Measurements from ENCODE around the gene IL26.

DNA sequence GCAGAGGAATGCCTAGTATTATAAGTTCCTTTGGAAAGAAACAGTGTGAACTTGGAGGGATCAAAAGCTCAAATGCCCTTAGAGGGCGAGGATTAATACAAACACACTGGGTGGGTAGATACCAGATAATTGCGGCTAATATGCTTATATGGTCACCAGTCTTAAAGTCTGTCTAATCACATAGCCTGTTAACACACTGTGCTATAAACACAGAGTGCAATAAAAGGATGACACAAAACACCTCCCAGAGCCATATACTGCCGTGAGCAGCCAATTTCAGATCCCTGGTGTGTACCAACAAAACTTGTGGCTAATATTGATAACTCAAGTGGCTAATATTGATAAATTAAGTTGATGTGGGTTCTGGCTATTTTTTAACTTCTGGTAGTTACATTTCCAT lies 1.7 kb upstream of the IL26 start:
- TF ChIP-seq, protein P1, sequence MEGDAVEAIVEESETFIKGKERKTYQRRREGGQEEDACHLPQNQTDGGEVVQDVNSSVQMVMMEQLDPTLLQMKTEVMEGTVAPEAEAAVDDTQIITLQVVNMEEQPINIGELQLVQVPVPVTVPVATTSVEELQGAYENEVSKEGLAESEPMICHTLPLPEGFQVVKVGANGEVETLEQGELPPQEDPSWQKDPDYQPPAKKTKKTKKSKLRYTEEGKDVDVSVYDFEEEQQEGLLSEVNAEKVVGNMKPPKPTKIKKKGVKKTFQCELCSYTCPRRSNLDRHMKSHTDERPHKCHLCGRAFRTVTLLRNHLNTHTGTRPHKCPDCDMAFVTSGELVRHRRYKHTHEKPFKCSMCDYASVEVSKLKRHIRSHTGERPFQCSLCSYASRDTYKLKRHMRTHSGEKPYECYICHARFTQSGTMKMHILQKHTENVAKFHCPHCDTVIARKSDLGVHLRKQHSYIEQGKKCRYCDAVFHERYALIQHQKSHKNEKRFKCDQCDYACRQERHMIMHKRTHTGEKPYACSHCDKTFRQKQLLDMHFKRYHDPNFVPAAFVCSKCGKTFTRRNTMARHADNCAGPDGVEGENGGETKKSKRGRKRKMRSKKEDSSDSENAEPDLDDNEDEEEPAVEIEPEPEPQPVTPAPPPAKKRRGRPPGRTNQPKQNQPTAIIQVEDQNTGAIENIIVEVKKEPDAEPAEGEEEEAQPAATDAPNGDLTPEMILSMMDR (IDR thresholded peaks at IDR 0.05) = no peak
- TF ChIP-seq, protein P2, sequence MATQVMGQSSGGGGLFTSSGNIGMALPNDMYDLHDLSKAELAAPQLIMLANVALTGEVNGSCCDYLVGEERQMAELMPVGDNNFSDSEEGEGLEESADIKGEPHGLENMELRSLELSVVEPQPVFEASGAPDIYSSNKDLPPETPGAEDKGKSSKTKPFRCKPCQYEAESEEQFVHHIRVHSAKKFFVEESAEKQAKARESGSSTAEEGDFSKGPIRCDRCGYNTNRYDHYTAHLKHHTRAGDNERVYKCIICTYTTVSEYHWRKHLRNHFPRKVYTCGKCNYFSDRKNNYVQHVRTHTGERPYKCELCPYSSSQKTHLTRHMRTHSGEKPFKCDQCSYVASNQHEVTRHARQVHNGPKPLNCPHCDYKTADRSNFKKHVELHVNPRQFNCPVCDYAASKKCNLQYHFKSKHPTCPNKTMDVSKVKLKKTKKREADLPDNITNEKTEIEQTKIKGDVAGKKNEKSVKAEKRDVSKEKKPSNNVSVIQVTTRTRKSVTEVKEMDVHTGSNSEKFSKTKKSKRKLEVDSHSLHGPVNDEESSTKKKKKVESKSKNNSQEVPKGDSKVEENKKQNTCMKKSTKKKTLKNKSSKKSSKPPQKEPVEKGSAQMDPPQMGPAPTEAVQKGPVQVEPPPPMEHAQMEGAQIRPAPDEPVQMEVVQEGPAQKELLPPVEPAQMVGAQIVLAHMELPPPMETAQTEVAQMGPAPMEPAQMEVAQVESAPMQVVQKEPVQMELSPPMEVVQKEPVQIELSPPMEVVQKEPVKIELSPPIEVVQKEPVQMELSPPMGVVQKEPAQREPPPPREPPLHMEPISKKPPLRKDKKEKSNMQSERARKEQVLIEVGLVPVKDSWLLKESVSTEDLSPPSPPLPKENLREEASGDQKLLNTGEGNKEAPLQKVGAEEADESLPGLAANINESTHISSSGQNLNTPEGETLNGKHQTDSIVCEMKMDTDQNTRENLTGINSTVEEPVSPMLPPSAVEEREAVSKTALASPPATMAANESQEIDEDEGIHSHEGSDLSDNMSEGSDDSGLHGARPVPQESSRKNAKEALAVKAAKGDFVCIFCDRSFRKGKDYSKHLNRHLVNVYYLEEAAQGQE (IDR thresholded peaks at IDR 0.05; ENCODE audit: insufficient read depth in 1 of 2, low read depth in 2 of 2, low read length in 1 of 2) = no peak
